C4-2B (cell line): ENCODE results near the gene RTEL1.

Source experiments
- CTCF ChIP-seq: fragments of 450-650 bp; conservative IDR thresholded peaks from 2 replicates; pipeline ENCODE4 v1.5.1; 2017; ENCODE audit warnings: mild to moderate bottlenecking
- ZFX ChIP-seq: fragments of 450-650 bp; IDR thresholded peaks from 2 replicates; pipeline ENCODE4 v1.6.1; 2017

- TF ChIP-seq CTCF (no peak), ZFX (no peak)
These were observed 14.6 kb upstream of the RTEL1 start for GRCh38 chr20:63643499-63643898.
